Tongue (tissue), 2 donors: ENCODE measurements around the gene CFAP99. TPM values are rescaled to one million over a fixed set of nuclear protein-coding genes. Genes with fewer than 3 reads are reported as not detected.

ENCODE experiments used
- DNase-seq: peaks from one replicate; pipeline ENCODE4 v3.0.0-alpha.2; 2015
- total RNA-seq: library from RNA; depleted of rRNA; stranded (reverse); fragments of >200 nt; gene quantifications from one replicate; pipeline ENCODE4 v1.2.3, GENCODE V29; 2014

CFAP99 gene
- total RNA-seq, 1 donor from 2014 or later, result not detected

GRCh38 chr4:2390784-2391421, 27.9 kb upstream of the CFAP99 start:
- peak; percentile 89 for DNase-seq

- peak; percentile 90 for DNase-seq
Observed at GRCh38 chr4:2393353-2394270, 25.1 kb upstream of the CFAP99 start.

DNA sequence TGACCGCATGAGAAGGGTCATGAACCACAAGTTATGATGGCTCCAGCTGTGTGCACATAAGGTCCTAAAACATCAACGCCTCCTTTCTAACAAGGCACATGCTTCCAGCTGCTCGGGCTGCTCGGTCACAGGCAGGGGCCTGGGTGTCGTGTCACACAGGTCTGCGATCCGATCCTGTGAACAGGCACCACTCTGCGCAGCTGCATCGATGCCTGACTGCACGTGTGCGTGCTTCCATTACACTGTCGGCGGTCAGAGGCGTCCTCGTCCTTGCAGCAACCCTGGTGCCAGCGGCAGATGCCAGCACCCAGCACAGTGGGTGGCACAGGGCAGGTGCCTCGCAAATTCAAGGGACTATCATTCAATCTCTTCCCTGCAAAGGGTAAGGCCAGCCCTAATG, 24.2 kb upstream of the CFAP99 start:
- peak; percentile 67 for DNase-seq

GRCh38 chr4:2395038-2395437, 23.7 kb upstream of the CFAP99 start:
- no peak for DNase-seq

DNA sequence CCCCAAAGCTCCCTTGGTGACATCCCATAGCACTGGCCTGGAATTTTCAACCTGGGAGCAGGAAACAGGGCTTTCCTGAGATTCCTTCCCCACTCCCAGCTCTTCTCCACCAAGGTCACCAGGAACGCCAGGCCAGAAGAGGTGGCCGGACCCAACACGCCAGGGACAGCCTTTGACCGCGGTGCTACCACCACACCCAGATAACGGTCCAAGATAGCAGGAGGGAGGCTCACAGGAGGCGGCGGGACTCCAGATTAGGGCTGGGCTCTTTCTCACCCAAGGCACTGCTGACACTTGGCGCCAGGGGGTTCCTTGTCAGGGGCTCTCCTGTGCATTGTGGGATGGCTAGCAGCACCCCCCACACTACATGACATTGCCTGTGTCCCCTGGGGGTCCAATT, 23.2 kb upstream of the CFAP99 start:
- no peak for DNase-seq

DNA sequence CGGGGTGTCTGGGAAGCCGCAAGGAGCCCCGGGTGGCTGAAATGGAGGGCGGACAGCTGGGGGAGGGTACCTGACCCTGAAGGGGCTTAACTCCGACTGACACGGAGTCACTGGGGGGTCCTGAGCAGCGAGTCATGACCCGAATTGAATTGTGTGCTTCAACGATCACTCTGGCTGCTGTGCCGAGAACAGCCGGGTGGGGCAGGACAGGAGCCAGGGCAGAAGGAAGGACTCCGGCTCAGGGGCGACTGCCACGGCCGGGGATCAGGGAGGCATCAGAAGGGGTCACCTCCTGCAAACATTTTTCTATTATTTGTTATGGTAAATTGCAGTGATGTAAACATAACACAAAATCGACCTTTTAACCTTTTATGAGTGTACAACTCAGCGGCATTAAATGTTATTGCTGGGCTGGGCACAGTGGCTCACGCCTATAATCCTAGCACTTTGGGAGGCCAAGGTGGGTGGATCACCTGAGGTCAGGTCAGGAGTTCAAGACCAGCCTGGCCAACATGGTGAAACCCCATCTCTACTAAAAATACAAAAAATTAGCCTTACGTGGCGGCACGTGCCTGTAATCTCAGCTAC, 21.9 kb upstream of the CFAP99 start:
- DNase-seq, result no peak

GRCh38 chr4:2397596-2398379, 21.0 kb upstream of the CFAP99 start:
- DNase-seq, result no peak

DNA sequence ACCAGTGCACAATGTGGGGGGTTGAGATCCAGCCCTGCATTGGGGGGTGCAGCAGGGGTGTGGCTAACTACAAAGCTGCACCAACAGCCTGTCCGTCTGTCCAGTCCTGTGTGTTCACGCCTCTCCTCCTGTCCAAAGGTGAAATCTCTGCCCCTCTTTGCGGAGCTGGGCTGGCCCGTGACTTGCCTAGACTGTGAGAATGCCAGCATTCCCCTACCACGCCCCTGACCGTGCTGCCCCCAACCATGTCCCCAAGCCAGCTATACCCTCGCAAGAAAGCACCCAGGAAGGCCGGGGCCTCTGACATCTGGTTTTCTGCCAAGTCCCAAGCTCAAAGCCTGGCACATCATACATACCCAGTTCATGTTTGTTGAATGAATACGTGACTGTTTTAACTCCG, 19.5 kb upstream of the CFAP99 start:
- DNase-seq, result no peak

DNA sequence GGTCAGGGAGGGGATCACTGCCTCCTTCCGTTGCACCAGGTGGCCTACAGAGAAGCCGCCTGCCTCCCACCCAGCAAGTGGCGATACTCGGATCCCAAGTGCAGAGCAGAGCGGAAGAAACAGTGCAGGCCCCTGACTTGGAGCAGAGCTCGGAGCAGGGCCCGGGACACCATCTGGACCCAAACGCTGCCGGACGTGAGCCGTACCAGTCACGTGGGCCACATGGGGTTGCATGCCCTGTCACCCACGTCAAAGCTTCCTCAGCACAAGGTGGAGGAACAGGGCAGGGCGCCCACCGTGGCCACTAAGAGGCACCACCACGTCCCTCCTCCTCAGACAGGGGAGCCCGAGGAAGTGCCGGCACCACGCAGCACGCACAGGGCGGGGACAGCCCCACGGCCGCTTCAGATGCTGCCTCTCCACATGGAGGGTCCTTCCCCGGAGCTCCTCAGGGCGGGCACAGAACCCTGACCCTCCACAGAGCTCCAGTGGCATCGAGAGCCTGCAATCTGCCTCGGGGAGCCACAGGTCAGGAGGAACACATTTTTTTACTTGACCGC, 19.0 kb upstream of the CFAP99 start:
- no peak for DNase-seq

DNA sequence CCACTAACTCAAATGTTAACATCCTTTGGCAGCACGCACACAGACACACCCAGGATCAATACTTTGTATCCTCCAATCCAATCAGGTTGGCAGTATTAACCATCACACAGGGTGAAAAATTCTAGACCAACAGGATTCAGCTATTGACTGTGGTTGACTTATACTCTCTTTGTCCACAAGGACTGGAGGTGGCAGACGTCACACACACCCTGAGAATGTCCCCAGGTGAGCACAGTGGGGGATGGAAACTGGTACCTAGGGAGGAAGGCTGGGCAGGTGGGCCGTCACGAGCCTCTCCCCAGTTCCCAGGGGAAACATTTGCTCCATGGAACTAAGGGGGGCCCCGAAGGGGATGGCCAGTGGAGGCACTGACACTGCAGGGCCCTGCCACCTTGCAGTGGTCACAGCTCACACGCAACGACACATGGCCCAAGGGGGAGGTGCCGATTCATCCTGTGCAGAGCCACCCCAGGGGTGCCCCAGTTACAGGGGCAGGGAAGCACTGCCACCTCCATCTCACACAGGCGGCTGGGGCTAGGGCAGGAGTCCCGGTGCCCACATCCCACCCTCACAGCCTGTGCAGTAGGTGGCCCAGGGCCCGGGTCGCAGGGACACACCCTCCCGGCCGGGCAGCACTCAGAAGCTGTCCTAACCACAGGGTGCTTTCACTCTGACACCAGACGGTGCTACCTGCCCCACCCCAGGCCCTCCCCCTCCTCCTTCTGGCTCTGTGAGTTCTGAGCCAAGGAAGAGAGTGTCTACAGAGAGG, 17.7 kb upstream of the CFAP99 start:
- no peak for DNase-seq

GRCh38 chr4:2401610-2401983, 17.2 kb upstream of the CFAP99 start:
- DNase-seq, result no peak

GRCh38 chr4:2402048-2402842, 16.5 kb upstream of the CFAP99 start:
- peak; percentile 91 for DNase-seq

- DNase-seq, result no peak
Observed at GRCh38 chr4:2402941-2403340, 15.8 kb upstream of the CFAP99 start.

DNA sequence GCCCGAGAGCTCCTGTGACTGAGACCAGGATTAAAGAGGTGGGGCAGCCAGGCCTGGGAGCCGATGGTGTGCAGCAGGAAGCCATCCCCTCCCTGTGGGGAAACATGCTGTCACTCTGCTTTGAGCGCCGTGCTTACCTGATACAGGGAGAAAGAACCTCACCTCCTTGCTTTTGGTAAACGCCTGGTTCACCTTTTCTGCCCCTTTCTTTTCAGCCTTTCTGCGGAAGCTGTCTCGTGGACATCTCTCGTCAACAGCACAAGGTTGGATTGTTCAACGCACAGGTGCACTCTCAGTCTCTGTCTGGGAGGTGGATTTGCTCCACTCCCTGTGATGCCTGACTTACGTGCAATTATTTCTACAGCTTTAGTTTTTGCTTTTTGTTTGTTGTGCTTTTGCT, 12.3 kb upstream of the CFAP99 start:
- no peak for DNase-seq

- no peak for DNase-seq
Observed at GRCh38 chr4:2406920-2407319, 11.8 kb upstream of the CFAP99 start.

- DNase-seq, result no peak
Observed at GRCh38 chr4:2407991-2408342, 10.8 kb upstream of the CFAP99 start.

DNA sequence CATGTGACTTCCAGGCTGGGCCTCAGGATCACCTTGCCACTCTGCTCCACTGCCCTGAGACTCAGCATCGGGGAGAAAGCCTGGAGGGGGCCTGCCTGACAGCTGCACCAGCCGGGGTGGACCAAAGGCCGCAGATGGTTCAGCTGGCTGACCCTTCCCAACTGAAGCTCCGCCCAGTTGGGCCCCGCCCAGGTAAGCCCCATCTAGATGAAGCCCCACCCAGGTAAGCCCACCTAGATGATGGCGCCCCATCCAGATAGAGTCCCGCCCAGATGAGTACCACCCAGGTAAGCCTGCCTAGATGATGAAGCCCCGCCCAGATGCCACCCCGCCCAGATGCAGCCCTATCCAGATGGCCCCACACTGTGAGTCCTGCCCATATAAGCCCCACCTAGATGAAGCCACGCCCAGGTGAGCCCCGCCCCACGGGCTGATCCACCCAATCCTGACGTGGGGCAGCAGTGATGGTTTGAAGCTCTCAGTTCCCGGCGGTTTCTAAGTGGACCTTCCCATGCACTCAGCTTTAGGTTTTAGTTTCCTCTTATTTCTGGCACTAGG, 10.3 kb upstream of the CFAP99 start:
- no peak for DNase-seq

DNA sequence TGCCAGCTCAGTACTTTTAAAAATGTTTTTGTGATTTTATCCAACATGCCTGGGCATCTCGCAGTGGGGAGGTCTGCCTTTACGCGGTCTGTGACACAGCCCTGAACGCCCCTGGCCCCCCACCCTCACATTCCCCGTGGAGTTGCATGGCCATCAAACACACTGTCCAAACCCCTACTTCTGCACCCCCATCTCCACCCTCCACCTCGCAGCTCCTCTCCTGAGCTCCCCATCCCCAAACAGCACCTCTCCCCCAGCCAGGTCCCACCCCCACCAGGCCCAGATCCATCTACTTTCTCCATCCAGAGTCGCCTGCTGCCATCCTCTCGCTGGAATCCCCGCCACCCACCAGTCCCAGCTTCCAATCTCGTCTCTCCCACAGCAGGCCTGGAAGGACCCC, 9.8 kb upstream of the CFAP99 start:
- no peak for DNase-seq

DNA sequence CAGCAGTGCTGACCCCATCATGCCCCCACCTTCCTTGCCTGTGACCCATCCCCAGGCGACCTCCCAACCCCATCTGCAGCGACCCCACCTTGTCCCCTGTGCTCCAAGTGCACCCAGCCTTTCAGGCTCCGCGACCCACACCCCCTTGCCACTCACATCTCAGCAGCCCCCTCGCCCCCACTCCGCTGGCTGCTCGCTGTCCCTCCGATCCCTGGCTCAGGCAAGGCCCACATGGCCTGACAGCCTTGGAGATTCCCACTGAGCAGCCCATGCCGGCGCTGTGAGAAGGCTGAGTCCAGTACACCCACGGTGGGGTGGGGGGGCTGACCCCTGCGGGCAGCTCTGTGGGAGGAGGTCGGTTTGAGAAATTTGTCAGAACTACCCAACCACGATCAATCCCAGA, 9.4 kb upstream of the CFAP99 start:
- DNase-seq, result no peak

- no peak for DNase-seq
Observed at GRCh38 chr4:2411786-2412510, 6.8 kb upstream of the CFAP99 start.
